GM10248 (cell line): Measurements from ENCODE around the gene SHB.

ENCODE experiments used
- CTCF ChIA-PET: fragments of 300-600 bp; sonication (Branson Sonifier 250); formaldehyde crosslinking; extraction: SDS; loops from one replicate; lab custom pipeline; 2021; ENCODE audit warnings: antibody characterized with exemption; lab: Yijun Ruan, JAX
- POLR2A ChIA-PET: fragments of 350-650 bp; sonication (Branson Sonifier 250); formaldehyde crosslinking; extraction: SDS; loops from one replicate; lab custom pipeline; 2020; ENCODE audit warnings: antibody characterized with exemption; lab: Yijun Ruan, JAX
- DNase-seq: peaks from one replicate; pipeline ENCODE4 v3.0.0; 2012; ENCODE audit errors: extremely low spot score
- TF ChIP-seq, protein P1 (sequence below): IDR thresholded peaks from 2 replicates; pipeline ENCODE4 v1.5.1; 2012; ENCODE audit warnings: mild to moderate bottlenecking, low read depth; ENCODE audit errors: extremely low read depth, missing control alignments, control extremely low read depth

SHB gene

DNA sequence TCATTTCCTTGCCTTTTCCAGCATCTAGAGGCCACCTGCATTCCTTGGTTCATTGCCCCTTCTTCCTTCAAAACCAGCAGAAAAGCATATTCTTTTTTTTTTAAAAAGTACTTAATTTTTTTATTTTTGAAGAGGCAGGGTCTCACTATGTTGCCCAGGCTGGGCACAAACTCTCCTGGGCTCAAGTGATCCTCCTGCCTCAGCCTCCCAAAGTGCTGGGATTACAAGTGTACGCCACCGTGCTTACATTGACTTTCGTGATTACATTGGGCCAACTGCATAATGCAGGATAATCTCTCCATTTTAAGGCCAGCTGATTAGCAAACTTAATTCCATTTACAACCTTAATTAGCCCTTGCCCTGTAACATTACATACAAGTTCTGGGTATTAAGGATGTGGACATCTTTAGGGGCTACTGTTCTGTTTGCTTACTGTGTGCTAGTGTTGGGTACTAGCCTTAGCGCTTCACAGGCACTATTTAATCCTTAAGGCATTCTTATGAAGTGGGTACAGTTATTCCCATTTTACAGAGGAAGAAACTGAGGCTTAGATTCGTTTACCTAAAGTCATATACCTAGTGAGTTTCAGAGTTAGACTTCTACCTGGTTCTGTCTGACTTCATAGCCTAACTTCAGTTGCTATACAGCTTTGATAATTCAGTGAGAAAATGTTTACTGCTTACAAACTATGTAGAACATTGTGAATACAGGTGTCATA lies 198.8 kb downstream of the SHB start:
- CTCF ChIA-PET: interaction anchor here (0.6 to 2.1 kb wide), 3 partner anchors 11 to 27 kb away, joined by 3 to 6 read pairs (median 3); no protein-coding TSS in a partner anchor
- POLR2A ChIA-PET: no interaction called here
- DNase-seq: no peak

More for the DNA sequence above, 198.8 kb downstream of the SHB start:
- TF ChIP-seq, protein P1, sequence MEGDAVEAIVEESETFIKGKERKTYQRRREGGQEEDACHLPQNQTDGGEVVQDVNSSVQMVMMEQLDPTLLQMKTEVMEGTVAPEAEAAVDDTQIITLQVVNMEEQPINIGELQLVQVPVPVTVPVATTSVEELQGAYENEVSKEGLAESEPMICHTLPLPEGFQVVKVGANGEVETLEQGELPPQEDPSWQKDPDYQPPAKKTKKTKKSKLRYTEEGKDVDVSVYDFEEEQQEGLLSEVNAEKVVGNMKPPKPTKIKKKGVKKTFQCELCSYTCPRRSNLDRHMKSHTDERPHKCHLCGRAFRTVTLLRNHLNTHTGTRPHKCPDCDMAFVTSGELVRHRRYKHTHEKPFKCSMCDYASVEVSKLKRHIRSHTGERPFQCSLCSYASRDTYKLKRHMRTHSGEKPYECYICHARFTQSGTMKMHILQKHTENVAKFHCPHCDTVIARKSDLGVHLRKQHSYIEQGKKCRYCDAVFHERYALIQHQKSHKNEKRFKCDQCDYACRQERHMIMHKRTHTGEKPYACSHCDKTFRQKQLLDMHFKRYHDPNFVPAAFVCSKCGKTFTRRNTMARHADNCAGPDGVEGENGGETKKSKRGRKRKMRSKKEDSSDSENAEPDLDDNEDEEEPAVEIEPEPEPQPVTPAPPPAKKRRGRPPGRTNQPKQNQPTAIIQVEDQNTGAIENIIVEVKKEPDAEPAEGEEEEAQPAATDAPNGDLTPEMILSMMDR: no peak
